DOHH2 (cell line): ENCODE measurements around the gene SLFN13.

Experiments
- CTCF ChIP-seq: fragments of 200-600 bp; sonication (generic); IDR thresholded peaks from one replicate; pipeline ENCODE4 v1.5.1; 2014; ENCODE audit warnings: antibody characterized with exemption, mild to moderate bottlenecking, low read depth, low read length; ENCODE audit not compliant: poor library complexity, severe bottlenecking
- EZH2phosphoT487 ChIP-seq: fragments of 200-600 bp; sonication (generic); IDR thresholded peaks from 2 replicates; pipeline ENCODE4 v1.6.1; 2017; ENCODE audit warnings: borderline replicate concordance, mild to moderate bottlenecking, antibody characterized with exemption, low read length, moderate library complexity, mixed read lengths

GRCh38 chr17:35416659-35417058 is 31.9 kb downstream of the SLFN13 start:
- TF ChIP-seq CTCF (no peak), EZH2phosphoT487 (no peak)
